Measurements from ENCODE around the gene ITGA7.

ITGA7 gene

DNA sequence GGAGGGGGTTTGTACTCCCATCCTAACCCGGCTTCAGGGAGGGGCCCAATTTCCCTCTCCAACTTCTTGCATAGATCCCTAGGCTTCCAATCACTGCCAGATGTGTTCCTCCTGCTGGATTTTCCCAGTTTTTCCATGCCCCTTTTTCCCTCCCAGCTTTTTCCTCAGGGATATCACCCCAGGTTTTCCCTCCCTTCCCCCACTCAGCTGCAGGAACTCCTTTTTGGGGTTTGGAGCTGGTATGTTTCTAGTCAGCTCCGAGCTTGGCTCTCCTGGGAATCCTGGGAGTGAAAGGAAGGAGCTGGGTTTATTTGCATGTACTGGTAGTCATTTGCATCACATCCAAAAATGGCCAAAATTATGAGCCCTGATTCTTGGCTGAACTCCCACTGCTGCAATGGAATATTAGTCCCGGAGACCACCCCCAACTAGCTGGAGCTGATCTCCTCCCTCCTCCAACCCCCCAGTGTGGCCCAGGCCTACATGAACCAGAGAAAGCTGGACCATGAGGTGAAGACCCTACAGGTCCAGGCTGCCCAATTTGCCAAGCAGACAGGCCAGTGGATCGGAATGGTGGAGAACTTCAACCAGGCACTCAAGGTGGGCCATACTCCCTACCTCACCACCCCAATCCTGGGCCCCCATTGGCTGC, 11.0 kb upstream of the ITGA7 start:
- no peak overlapping the region for H3K27ac ChIP-seq (ENCODE audit: low read depth, low read length)
- peaks cover 63 to 79% of the 10 kb centered on the region in 2 donors for H3K4me1 ChIP-seq (ENCODE audit: control insufficient read depth in 1 of 2, insufficient read depth in 2 of 2, low read length in 2 of 2)
- H3K9ac ChIP-seq (ENCODE audit: low read depth in 1 of 2, low read length in 2 of 2), result peak overlapping the region; percentile 9 to 21
- no peaks in the 10 kb centered on the region for H3K27me3 ChIP-seq (ENCODE audit: control insufficient read depth in 1 of 2, insufficient read depth in 2 of 2, low read length in 2 of 2)
- peaks cover 0 to 11% of the 10 kb centered on the region in 2 donors for H3K36me3 ChIP-seq (ENCODE audit: control insufficient read depth in 1 of 2, insufficient read depth in 2 of 2, low read length in 2 of 2)
- H3K9me3 ChIP-seq (ENCODE audit: control insufficient read depth in 1 of 2, low read length in 2 of 2), result no peaks in the 10 kb centered on the region
- H3K4me3 ChIP-seq (ENCODE audit: low read depth in 1 of 2, low read length in 2 of 2), result no peak overlapping the region

DNA sequence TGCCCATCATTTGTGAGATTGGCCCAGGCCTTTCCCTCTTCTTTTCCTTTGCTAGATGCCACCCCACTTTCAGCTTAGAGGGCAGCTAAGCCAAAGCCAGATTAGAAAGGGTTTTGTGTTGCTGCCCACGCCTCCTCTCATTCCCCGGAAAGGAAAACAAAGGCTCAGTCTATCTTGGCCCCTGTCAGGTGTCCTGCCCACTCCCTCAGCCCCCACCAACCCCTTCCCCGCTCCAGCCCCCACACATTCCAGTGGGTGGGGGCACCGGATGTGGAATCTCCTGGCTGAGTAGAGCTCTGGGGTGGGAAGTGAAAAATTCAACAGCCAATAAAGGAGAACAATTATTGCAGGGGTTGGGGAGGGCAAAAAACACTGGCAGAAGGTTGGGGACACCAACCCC, 10.3 kb upstream of the ITGA7 start:
- Histone ChIP-seq H3K27me3 (ENCODE audit: control insufficient read depth in 1 of 2, insufficient read depth in 2 of 2, low read length in 2 of 2) (no peaks in the 10 kb centered on the region), H3K9ac (ENCODE audit: low read depth in 1 of 2, low read length in 2 of 2) (peak overlapping the region in 1 of 2 donors; percentile 21), H3K27ac (ENCODE audit: low read depth, low read length) (peak overlapping the region; percentile 24), H3K4me3 (ENCODE audit: low read depth in 1 of 2, low read length in 2 of 2) (peak overlapping the region in 1 of 2 donors; percentile 89), H3K36me3 (ENCODE audit: control insufficient read depth in 1 of 2, insufficient read depth in 2 of 2, low read length in 2 of 2) (peaks cover 0 to 6% of the 10 kb centered on the region in 2 donors), H3K4me1 (ENCODE audit: control insufficient read depth in 1 of 2, insufficient read depth in 2 of 2, low read length in 2 of 2) (peaks cover 57 to 71% of the 10 kb centered on the region in 2 donors), H3K9me3 (ENCODE audit: control insufficient read depth in 1 of 2, low read length in 2 of 2) (no peaks in the 10 kb centered on the region)

DNA sequence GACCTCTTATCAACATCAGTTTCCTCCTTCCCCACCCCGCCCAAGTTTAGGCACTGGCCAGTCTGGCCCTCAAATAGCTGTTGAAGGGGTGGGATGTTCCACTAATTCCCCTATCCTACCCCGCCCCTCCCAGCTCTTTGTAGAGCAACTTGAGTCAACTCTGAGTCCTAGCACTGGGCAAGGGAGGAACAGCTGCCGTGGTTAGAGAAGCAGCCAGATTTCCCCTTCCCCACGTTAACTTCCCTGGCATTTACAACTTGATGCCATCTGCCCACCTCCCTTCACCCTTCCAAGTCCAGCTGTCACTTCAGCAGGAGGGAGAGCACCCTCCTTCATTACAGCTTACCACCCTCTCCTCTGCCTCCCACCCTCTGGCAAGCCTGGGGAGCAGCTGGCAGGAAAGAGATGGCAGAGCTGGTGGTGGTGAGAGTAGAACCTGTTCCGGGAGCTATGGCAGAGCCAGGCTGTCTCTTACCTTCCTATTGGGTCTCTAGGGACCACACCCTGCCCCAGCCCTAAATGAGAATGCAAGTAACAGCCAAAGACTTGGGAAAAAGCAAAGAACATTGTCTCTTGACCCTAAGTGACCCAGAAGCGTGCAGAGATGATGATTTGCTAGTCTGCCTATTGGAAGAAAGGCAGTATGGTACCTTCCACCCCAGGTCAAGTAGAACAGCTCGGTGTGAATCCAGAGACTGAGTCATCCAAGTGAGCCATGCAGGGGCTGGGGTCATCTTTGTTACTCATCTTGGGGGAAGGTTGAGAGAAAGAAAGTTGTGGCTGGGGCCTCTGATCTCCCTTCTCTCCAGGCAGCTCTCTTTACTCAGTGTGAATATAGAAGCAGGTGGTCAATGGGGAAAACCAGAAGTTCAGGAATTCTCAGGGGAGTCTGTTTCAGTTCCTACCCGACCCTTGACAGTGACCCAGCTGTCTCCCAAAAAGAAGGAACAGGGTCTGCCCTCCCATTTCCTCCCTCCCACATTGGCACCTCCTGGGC, 9.6 kb upstream of the ITGA7 start:
- Histone ChIP-seq H3K27ac (ENCODE audit: low read depth, low read length) (peak overlapping the region; percentile 87), H3K4me1 (ENCODE audit: control insufficient read depth in 1 of 2, insufficient read depth in 2 of 2, low read length in 2 of 2) (peaks cover 56 to 65% of the 10 kb centered on the region in 2 donors), H3K4me3 (ENCODE audit: low read depth in 1 of 2, low read length in 2 of 2) (peak overlapping the region; percentile 89 to 94), H3K9ac (ENCODE audit: low read depth in 1 of 2, low read length in 2 of 2) (peak overlapping the region; percentile 86 to 96), H3K36me3 (ENCODE audit: control insufficient read depth in 1 of 2, insufficient read depth in 2 of 2, low read length in 2 of 2) (peaks cover 0 to 3% of the 10 kb centered on the region in 2 donors), H3K9me3 (ENCODE audit: control insufficient read depth in 1 of 2, low read length in 2 of 2) (no peaks in the 10 kb centered on the region), H3K27me3 (ENCODE audit: control insufficient read depth in 1 of 2, insufficient read depth in 2 of 2, low read length in 2 of 2) (no peaks in the 10 kb centered on the region)

DNA sequence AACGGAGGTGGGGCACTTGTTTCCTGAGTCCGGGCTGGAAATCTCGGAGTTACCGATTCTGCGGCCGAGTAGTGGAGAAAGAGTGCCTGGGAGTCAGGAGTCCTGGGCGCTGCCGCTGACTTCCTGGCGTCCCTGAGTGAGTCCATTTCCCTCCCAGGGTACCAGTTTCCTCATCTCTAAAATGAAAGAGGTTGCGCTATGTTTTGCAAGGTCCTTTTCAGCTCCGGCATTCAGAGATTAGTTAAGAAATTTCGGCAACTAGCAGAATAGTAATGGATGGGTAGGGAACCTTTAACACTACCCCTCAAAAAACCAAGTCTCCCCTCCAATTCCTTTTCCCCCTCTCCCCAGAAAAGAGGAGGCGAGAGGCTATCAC, 8.9 kb upstream of the ITGA7 start:
- Histone ChIP-seq H3K9me3 (ENCODE audit: control insufficient read depth in 1 of 2, low read length in 2 of 2) (no peaks in the 10 kb centered on the region), H3K4me3 (ENCODE audit: low read depth in 1 of 2, low read length in 2 of 2) (peak overlapping the region; percentile 89 to 94), H3K9ac (ENCODE audit: low read depth in 1 of 2, low read length in 2 of 2) (peak overlapping the region; percentile 86 to 96), H3K4me1 (ENCODE audit: control insufficient read depth in 1 of 2, insufficient read depth in 2 of 2, low read length in 2 of 2) (peaks cover 54 to 61% of the 10 kb centered on the region in 2 donors), H3K27ac (ENCODE audit: low read depth, low read length) (peak overlapping the region; percentile 87), H3K36me3 (ENCODE audit: control insufficient read depth in 1 of 2, insufficient read depth in 2 of 2, low read length in 2 of 2) (peaks cover 0 to 3% of the 10 kb centered on the region in 2 donors), H3K27me3 (ENCODE audit: control insufficient read depth in 1 of 2, insufficient read depth in 2 of 2, low read length in 2 of 2) (no peaks in the 10 kb centered on the region)

DNA sequence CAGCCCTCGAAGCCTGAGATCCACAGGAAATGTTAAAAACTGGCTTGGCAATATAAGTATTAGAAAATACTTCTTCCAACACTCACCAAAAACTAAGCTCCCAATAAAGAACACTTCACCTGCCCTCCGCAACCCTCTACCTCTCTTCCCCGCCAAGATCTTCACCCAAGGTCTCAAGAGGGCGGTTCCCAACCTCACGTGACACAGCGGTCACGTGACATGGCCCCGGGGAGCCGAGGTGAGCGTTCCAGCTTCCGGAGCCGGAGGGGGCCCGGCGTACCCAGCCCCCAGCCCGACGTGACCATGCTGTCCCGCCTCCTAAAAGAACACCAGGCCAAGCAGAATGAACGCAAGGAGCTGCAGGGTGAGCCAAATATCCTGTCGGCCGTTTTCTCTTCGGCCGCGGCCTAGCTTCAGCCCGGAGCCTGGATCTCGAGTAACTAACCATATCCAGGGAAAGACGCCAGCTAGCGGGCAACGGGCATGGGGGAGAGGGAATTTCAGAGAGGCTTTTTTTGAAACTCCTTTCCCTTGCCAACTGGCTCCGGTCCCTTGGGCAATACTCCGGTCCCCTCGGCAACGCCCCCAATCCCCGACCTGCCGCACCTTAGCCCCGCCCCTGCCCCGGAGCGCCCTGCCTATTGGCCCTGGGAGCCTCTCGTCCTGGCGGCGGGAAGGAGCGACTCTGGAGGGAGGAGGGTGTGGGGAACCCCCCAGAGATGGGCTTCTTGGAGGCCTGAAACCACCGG, 8.3 kb upstream of the ITGA7 start, which contains the start of gene BLOC1S1:
Gene BLOC1S1 (plus strand): TSS at position 214 of the 749 bp plus-strand sequence. CDS start 6 bp downstream, at position 220.
- H3K36me3 ChIP-seq (ENCODE audit: control insufficient read depth in 1 of 2, insufficient read depth in 2 of 2, low read length in 2 of 2), result peaks cover 0 to 3% of the 10 kb centered on the region in 2 donors
- H3K27me3 ChIP-seq (ENCODE audit: control insufficient read depth in 1 of 2, insufficient read depth in 2 of 2, low read length in 2 of 2), result no peaks in the 10 kb centered on the region
- H3K9ac ChIP-seq (ENCODE audit: low read depth in 1 of 2, low read length in 2 of 2), result peak within 1 kb of the TSS; percentile 86 to 96
- H3K4me3 ChIP-seq (ENCODE audit: low read depth in 1 of 2, low read length in 2 of 2), result peak within 1 kb of the TSS; percentile 89 to 94
- H3K9me3 ChIP-seq (ENCODE audit: control insufficient read depth in 1 of 2, low read length in 2 of 2), result no peaks in the 10 kb centered on the region
- peaks cover 48 to 55% of the 10 kb centered on the region in 2 donors for H3K4me1 ChIP-seq (ENCODE audit: control insufficient read depth in 1 of 2, insufficient read depth in 2 of 2, low read length in 2 of 2)
- H3K27ac ChIP-seq (ENCODE audit: low read depth, low read length), result peak within 1 kb of the TSS; percentile 87

DNA sequence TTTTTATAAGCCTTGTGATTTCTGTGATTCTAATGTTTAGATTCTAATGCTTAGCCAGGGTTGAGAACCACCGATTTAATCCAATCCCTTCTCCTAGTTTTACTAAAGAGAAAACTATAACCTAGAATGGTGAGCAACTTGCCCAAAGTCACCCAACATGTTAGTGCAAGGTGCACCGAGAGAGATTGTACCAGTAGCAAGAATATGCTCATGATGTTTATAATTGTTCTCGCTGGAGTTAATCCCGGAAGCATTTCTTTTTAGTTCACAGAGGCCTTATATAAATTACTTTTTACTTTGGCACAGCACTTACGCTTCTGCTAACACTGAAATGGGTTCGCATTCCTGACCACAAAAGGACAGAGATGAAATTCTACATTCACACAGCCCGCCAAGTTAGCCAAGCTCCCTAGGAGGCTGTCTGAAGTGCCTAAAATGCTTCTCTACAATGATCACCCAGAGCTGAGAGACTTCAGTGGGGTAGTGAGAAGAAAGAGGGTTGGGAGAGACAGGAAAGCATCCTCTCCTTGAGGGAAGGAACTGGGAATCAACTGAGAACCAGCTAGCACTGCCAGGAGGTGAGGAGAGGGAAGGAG, 7.6 kb upstream of the ITGA7 start:
- H3K27me3 ChIP-seq (ENCODE audit: control insufficient read depth in 1 of 2, insufficient read depth in 2 of 2, low read length in 2 of 2), result no peaks in the 10 kb centered on the region
- peak overlapping the region; percentile 86 to 96 for H3K9ac ChIP-seq (ENCODE audit: low read depth in 1 of 2, low read length in 2 of 2)
- peaks cover 41 to 48% of the 10 kb centered on the region in 2 donors for H3K4me1 ChIP-seq (ENCODE audit: control insufficient read depth in 1 of 2, insufficient read depth in 2 of 2, low read length in 2 of 2)
- no peaks in the 10 kb centered on the region for H3K9me3 ChIP-seq (ENCODE audit: control insufficient read depth in 1 of 2, low read length in 2 of 2)
- H3K36me3 ChIP-seq (ENCODE audit: control insufficient read depth in 1 of 2, insufficient read depth in 2 of 2, low read length in 2 of 2), result peaks cover 0 to 3% of the 10 kb centered on the region in 2 donors
- peak overlapping the region; percentile 89 to 94 for H3K4me3 ChIP-seq (ENCODE audit: low read depth in 1 of 2, low read length in 2 of 2)
- H3K27ac ChIP-seq (ENCODE audit: low read depth, low read length), result peak overlapping the region; percentile 87

DNA sequence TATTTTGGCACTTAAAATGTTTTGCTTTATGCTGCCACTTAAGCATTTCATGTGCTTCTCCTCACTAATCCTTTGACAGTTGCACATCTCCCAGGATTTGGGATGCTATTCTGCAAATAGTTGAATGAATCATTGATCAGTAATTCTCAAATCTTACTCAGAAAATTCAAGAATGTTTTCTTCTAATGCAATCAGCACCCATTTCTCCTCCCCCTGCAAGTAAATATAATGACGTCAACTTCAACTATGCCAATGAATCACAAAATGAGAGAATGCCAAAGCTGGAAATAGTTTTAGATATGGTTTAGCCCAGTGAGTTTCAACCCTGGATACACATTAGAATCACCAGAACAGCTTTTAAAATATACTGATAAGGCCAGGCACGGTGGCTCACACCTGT, 6.0 kb upstream of the ITGA7 start:
- Histone ChIP-seq H3K27me3 (ENCODE audit: control insufficient read depth in 1 of 2, insufficient read depth in 2 of 2, low read length in 2 of 2) (peaks cover 0 to 8% of the 10 kb centered on the region in 2 donors), H3K9ac (ENCODE audit: low read depth in 1 of 2, low read length in 2 of 2) (no peak overlapping the region), H3K27ac (ENCODE audit: low read depth, low read length) (no peak overlapping the region), H3K36me3 (ENCODE audit: control insufficient read depth in 1 of 2, insufficient read depth in 2 of 2, low read length in 2 of 2) (no peaks in the 10 kb centered on the region), H3K9me3 (ENCODE audit: control insufficient read depth in 1 of 2, low read length in 2 of 2) (no peaks in the 10 kb centered on the region), H3K4me1 (ENCODE audit: control insufficient read depth in 1 of 2, insufficient read depth in 2 of 2, low read length in 2 of 2) (peaks cover 31 to 38% of the 10 kb centered on the region in 2 donors), H3K4me3 (ENCODE audit: low read depth in 1 of 2, low read length in 2 of 2) (no peak overlapping the region)

DNA sequence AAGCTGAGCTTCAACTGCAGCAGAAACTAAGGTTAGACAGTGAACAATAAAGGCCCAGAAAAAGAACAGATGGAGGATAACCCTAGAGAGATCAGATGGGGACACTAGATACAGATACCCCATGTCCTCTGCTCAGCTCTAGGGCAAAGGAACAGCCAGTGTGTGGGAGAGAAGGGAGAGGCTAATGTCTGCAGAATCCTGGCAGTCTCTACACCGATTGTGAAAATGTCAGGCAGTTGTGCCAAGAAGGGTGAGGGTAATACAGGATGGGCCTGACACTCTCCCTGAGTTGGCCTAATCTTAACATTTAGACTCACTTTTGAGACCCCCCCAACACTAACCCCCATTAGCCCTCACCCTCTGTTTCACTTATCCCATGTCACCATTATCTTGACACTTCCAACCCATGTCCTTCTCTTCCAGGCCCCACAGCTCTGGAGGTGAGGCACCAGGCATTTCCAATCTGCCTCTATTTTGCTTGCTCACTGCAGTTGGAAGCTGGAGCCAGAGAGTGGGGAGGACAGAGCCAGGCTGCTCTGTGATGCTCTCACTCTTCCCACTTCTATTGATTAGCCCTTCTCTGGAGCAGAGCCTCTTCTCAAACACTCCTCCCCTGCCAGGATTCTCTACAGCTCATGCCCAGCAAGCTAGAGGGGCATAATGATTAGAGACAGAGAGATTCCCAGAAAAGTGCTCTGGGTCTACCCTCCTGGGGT, 5.2 kb upstream of the ITGA7 start:
- H3K9ac ChIP-seq (ENCODE audit: low read depth in 1 of 2, low read length in 2 of 2), result no peak overlapping the region
- no peak overlapping the region for H3K27ac ChIP-seq (ENCODE audit: low read depth, low read length)
- H3K9me3 ChIP-seq (ENCODE audit: control insufficient read depth in 1 of 2, low read length in 2 of 2), result no peaks in the 10 kb centered on the region
- no peaks in the 10 kb centered on the region for H3K36me3 ChIP-seq (ENCODE audit: control insufficient read depth in 1 of 2, insufficient read depth in 2 of 2, low read length in 2 of 2)
- H3K4me1 ChIP-seq (ENCODE audit: control insufficient read depth in 1 of 2, insufficient read depth in 2 of 2, low read length in 2 of 2), result peaks cover 28 to 36% of the 10 kb centered on the region in 2 donors
- peaks cover 0 to 15% of the 10 kb centered on the region in 2 donors for H3K27me3 ChIP-seq (ENCODE audit: control insufficient read depth in 1 of 2, insufficient read depth in 2 of 2, low read length in 2 of 2)
- no peak overlapping the region for H3K4me3 ChIP-seq (ENCODE audit: low read depth in 1 of 2, low read length in 2 of 2)

Measured in duodenal mucosa (tissue), 2 donors.